Occipital lobe (tissue), 2 donors: Measurements from ENCODE around the gene KCTD19. TPM values are rescaled to one million over a fixed set of nuclear protein-coding genes. Genes with fewer than 3 reads are reported as not detected.

Source experiments
- DNase-seq: peaks from one replicate; lab custom pipeline; 2025; lab: John Stamatoyannopoulos, UW
- total RNA-seq: library from RNA; depleted of rRNA; stranded (reverse); fragments of >200 nt; gene quantifications from one replicate; pipeline ENCODE4 v1.2.3, GENCODE V29; 2014

KCTD19 gene
- total RNA-seq, 1 donor from 2014 or later: 0.31 TPM

GRCh38 chr16:67260426-67261063 lies 66.0 kb downstream of the KCTD19 start:
- no peak for DNase-seq

- no peak for DNase-seq
These were observed 66.8 kb downstream of the KCTD19 start for GRCh38 chr16:67259705-67260104.

DNA sequence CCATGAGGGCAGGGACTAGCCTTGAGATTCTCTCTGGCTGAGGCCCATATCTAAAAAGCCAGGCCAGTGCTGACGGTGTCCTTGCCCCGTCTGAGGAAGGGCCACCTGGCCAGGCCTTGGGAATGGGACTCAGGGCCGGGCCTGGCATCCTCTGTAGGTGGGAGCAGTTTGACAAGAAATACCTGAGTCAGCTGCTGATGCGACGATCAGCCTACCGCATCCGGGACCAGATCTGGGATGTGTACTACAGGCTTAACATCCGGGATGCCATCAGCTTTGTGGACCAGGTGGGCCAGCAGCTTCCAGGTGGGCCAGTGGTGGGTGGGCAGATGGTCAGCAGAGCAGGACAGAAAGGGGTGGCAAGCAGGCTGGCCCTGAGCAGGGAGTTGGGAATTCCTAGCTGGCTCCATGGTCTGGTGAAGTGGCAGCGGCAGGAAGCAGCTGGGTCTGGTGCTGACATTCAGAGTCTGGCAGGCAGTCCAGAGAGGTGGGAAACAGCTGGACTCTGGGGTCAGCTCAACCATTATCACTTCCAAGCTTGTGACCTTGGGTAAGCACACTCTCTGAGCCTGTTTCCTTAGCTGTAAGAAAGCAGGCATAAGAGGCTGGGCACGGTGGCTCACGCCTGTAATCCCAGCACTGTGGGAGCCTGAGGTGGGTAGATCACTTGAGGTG lies 68.2 kb downstream of the KCTD19 start:
- no peak for DNase-seq

- no peak for DNase-seq
These were observed 68.9 kb downstream of the KCTD19 start for GRCh38 chr16:67257486-67258160.

- no peak for DNase-seq
These were observed 69.8 kb downstream of the KCTD19 start for GRCh38 chr16:67256701-67257230.

DNA sequence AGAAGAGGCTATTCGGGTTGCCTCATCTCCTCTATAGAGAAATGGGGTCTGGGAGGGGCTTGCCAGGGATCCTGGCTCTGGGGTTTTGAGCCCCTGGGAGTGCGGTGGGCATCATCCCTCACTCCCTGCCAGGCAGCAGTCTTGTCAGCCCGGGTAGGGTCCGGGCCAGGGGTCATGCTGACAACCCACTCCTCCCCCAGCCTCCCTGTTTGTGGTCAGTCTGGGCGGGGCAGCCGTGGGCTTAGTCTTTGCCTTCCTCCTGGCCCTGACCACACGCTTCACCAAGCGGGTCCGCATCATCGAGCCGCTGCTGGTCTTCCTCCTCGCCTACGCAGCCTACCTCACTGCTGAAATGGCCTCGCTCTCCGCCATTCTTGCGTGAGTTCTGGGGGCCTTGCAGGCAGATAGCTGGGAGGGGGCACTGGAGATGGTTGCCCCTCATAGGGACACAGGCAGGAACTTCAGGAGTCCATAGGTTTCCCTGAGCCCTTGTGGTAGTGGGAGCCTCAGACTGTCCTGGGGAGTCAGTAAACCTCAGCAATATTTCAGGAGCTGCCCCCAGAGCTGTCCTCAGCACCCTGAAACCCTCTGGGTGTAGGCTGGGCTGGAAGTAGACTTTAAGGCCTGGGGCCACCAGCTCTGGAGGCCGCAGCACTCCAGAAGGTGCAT lies 70.9 kb downstream of the KCTD19 start:
- no peak for DNase-seq

DNA sequence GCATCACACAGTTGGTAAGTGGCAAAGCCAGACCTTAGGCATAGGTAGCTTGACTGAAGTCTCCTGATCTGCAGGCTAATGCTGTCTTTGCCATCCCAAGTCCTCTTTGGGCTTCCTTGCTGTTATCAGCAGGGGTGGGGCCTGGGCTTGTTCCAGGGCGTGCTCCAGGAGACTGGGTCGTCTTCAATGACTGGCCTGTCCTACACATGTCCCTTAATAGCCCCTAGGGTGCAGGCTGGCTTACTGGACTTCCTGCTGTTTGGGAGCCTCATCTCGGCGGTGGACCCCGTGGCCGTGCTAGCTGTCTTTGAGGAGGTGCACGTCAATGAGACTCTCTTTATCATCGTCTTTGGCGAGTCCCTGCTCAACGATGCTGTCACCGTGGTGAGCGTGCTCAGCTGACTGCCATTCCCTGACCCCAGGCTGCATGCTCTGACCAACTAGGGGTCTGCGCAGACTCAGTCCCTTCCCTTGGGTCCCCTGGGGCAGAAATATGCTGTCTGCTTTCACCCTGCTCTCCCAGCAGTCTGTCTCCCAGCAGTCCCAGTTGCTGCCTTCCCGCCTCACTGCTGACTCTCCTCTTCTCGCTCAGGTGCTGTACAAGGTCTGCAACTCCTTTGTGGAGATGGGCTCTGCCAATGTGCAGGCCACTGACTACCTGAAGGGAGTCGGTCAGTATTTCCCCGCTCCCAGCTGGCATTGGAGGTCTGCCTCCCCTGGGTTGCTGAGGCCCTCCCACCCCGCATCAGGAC lies 71.6 kb downstream of the KCTD19 start:
- DNase-seq: no peak

- no peak for DNase-seq
These were observed 73.7 kb downstream of the KCTD19 start for GRCh38 chr16:67252609-67253497.

- no peak for DNase-seq
These were observed 76.6 kb downstream of the KCTD19 start for GRCh38 chr16:67250045-67250327.

DNA sequence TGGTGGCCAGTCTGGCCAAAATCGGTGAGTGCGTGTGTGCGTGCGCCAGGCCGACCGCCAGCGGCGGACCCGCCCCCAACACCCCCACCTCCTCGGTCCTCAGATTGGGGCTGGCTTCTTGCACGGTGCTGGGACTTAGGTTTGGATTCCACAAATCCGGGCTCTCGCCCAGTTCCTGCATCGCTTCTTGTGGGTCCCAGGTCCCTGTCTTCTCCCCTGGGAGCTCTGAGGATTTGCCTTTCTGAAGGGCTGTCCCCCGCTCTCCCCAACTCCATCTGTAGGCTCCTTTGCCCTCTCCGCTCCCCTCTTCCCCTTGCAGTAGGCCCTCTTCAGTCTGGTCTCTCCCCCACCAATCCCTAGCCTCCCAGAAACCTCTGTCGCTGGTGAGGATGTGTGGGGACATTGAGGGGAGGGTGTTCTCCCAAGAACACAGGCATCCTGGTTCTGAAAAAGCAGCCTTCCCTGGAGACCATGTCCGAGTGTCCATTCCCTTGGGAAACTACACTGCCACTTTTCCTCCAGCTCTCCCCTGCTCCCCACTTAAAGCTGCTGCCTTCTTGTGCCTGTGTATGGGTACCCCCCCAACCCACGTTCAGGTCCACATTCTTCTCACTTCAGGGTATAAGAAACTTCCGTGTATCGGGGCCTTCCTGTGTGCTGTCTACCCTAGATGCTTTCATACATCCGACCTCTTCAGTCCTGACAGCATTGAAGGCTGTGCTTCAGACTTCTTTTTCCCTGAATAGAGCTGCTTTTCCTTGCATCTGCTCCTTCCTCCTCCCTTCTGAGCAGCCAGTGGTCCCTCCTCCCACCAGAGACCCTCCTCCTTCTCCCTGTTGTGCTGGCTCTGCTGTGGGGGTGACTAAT lies 77.1 kb downstream of the KCTD19 start:
- DNase-seq: no peak

GRCh38 chr16:67248401-67249177 lies 78.0 kb downstream of the KCTD19 start, which contains the start of gene SLC9A5:
Gene SLC9A5, plus strand, starts transcription at chr16:67248979. Its CDS starts 36 bp downstream, at chr16:67249015.
- DNase-seq: no peak

GRCh38 chr16:67248073-67248400 lies 78.5 kb downstream of the KCTD19 start:
- no peak for DNase-seq

DNA sequence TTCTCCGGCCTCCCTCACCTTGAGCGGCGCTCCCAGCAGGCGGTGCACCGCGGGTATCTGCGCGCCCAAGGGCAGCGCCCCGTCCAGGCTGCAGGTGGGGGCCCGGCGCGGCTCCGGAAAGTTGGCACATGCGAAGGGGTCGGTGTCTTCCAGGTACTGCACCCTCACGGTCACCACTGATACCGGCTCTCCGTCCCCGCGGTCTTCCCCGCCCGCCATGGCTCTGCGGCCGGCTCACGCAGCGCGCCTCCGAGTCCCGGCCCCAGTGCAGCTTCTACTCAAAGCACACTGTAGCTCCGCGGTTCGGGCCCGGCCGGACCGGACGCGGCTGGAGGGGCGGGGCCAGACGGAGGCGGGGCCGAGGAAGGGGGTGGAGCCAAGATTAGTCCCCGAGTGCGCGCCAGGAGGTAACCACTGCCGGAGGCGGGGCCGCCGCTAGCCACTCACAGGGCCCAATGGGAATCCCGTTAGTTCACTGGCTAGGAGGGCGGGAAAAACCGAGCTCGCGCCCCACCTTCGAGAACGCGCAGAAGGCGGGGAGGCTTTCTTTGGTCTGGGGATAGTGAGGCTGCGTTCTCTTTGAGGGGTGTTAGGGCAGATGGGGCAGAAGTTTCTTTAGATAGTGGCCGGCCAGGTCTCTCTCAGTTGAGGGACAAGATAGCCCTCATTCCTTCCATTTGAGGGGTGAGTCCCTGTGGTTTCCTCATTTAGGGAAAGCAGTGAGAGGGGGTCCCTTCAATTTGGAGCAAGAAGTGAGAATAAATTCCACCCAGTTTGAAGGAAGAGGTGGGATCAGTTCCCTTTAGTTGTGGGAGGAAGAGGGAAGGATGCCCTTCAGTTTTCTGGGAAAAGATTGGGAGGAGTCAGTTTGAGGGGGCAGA lies 79.1 kb downstream of the KCTD19 start, which contains the start of gene FHOD1:
Gene FHOD1, minus strand, starts transcription at position 290 of the 881 bp plus-strand sequence. Its CDS starts 71 bp downstream, at position 219.
- DNase-seq: peak; percentile 95

DNA sequence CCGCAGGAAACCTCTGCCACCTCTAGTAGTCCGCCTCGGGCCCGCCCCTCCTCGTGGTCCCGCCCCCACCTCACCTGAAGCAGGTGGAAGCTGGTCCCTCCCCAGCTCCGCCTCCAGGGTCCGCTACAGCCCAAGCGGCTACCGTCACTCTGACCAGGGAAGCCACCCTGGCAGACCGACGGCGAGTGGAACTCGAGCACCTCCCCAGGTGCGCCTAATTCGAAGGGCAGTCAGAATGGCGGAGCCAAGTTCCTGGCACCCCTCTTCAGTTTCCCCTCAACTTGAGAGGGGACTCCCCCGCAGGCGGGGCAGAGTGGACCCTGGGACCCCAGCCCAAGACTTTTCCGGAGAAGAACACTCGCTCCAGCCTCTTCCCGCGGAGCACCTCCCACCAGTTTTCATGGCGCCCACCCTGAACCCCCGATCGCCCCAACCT lies 79.8 kb downstream of the KCTD19 start:
- DNase-seq: no peak

DNA sequence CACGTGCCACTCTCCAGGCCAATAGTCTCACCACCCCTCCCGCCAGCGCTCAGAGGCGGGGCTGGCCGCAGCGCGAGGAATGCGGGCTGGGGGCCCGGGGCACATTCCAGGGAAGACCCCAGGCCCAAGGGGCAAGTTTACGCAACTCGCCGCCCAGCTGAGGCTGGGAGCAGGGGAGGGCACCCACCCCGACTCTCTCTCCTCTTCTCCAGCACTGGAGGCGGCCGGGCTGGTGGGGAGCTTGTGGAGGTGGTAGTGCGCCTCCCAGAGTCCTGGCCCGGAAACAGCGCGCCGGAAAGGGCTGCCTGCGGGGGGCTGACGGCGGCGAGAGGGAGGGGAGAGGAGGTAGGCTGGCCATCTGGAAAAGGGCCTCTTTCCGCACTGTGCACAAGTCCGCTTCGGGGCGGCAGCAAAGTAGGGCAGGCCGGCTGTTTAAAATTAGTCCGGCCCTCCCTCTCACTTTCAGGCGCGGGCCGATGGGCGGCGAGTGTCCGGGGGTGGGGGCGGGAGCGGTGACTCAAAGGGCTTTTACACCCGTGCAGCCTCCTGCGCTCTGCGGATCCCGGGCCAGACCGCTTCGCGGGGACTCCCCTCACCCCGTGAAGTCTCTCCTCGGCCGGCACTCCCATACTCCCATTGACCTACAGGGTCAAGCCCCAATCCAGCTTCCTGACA lies 80.3 kb downstream of the KCTD19 start:
- peak; percentile 69 for DNase-seq

DNA sequence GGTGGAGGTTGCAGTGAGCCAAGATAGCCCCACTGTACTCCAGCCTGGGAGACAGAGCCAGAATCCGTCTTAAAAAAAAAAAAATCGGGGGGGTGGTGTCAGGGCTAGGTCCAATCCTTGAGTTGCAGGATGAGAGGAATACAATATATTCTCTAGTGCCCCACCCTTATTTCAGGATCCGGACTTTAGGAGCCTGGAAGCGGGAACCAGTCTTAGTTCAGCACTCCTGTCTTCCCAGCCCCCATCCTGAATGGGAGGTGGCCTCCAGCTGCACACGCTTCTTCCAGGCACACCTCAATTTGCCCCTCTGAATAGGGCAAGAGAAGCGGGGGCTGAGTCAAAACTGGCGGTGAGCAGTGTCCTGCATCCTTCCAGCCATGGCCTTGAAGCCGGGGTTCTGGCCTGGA lies 80.9 kb downstream of the KCTD19 start:
- no peak for DNase-seq

GRCh38 chr16:67245186-67245585 lies 81.4 kb downstream of the KCTD19 start:
- no peak for DNase-seq
